K562 (cell line): ENCODE measurements around the gene ARHGAP18. TPM values are rescaled to one million over a fixed set of nuclear protein-coding genes. Genes with fewer than 3 reads are reported as not detected.

Source experiments
- ATAC-seq: fragments of 200-7000 bp; cut with Tn5 transposase; 3 replicates; pipeline ENCODE4 v1.9.1; 2020; ENCODE audit warnings: moderate library complexity
- BruUV-seq: library from RNA; stranded (reverse); fragments of 400-500 nt; replicated peaks from 2 replicates; lab custom pipeline; 2021; lab: Mats Ljungman, UMichigan
- CTCF ChIA-PET: fragments of 300-600 bp; formaldehyde crosslinking; extraction: SDS; loops from one replicate; lab custom pipeline; 2021; ENCODE audit warnings: low intra/inter-chr PET ratio; lab: Yijun Ruan, JAX
- POLR2A ChIA-PET: fragments of 300-600, 350-650 bp; sonication (Branson Sonifier 250); formaldehyde crosslinking; extraction: SDS; loops from one replicate; lab custom pipeline; 2021; ENCODE audit warnings: antibody characterized with exemption, inconsistent platforms; lab: Yijun Ruan, JAX
- DNase-seq, 4 experiments: peaks; one replicate each; pipeline versions ENCODE4 v3.0.0 to v3.0.0-alpha.2; 2011 to 2018; ENCODE audit warnings: low spot score in 3 of 4, mixed read lengths in 3 of 4; ENCODE audit errors: extremely low read depth in 1 of 4
- FAIRE-seq: peaks from 2 replicates; lab custom pipeline; 2011; peaks lifted over from hg19 to GRCh38; lab: Jason Lieb, UNC
- H2AFZ ChIP-seq: 2 replicates; pipeline ENCODE4 v1.6.0; 2011; ENCODE audit warnings: low read depth, low read length, control low read depth, inconsistent platforms
- H3K27ac ChIP-seq: fragments of 200-600 bp; 3 replicates; pipeline ENCODE4 v1.8.0; 2011; ENCODE audit warnings: low read depth, mild to moderate bottlenecking, control low read depth, inconsistent platforms, low read length, moderate library complexity, mixed read lengths; ENCODE audit errors: extremely low read depth
- H3K27me3 ChIP-seq, 2 experiments: fragments of 300-600 bp in 1 of 2; 2 replicates in 1 of 2; 3 replicates in 1 of 2; pipeline versions ENCODE4 v1.6.0 to v1.8.0; 2011; ENCODE audit warnings: inconsistent platforms in 2 of 2, low read length in 2 of 2, mild to moderate bottlenecking in 1 of 2, mixed read lengths in 1 of 2, moderate library complexity in 1 of 2; ENCODE audit not compliant: control insufficient read depth in 2 of 2, insufficient read depth in 2 of 2
- H3K36me3 ChIP-seq: fragments of 300-600 bp; 3 replicates; pipeline ENCODE4 v1.8.0; 2011; ENCODE audit warnings: mild to moderate bottlenecking, low read length, inconsistent platforms; ENCODE audit not compliant: control insufficient read depth, insufficient read depth
- H3K4me1 ChIP-seq, 2 experiments: fragments of 200-600 bp in 1 of 2; replicated peaks in 1 of 2; 2 replicates in 1 of 2; 3 replicates in 1 of 2; pipeline versions ENCODE4 v1.5.1 to v1.8.0; 2011; ENCODE audit warnings: inconsistent platforms in 2 of 2, low read length in 2 of 2, mild to moderate bottlenecking in 1 of 2, mixed read lengths in 1 of 2, moderate library complexity in 1 of 2; ENCODE audit not compliant: control insufficient read depth in 2 of 2, insufficient read depth in 2 of 2
- H3K4me2 ChIP-seq: 2 replicates; pipeline ENCODE4 v1.6.1; 2011; ENCODE audit warnings: low read length, control low read depth, inconsistent platforms, mixed read lengths; ENCODE audit not compliant: insufficient read depth
- H3K4me3 ChIP-seq: fragments of 200-600 bp; sonication (generic), shearing (Covaris generic); 2 replicates; pipeline ENCODE4 v1.5.1; 2016; ENCODE audit warnings: control low read depth, inconsistent platforms
- H3K79me2 ChIP-seq: fragments of 200-600 bp; 3 replicates; pipeline ENCODE4 v1.8.0; 2011; ENCODE audit warnings: low read length, inconsistent platforms; ENCODE audit not compliant: control insufficient read depth, insufficient read depth
- H3K9ac ChIP-seq, 2 experiments: 2 replicates each; pipeline versions ENCODE4 v1.6.0 to v1.6.1; 2011; ENCODE audit warnings: low read depth in 2 of 2, low read length in 2 of 2, control low read depth in 1 of 2, inconsistent platforms in 1 of 2, mild to moderate bottlenecking in 1 of 2, mixed read lengths in 1 of 2; ENCODE audit not compliant: insufficient read depth in 1 of 2
- H3K9me1 ChIP-seq: one replicate; pipeline ENCODE4 v1.6.0; 2011; ENCODE audit warnings: inconsistent platforms, mild to moderate bottlenecking, low read length, moderate library complexity; ENCODE audit not compliant: control insufficient read depth, insufficient read depth
- H3K9me3 ChIP-seq: replicated peaks from 2 replicates; pipeline ENCODE4 v1.5.1; 2011; ENCODE audit warnings: low read depth, low read length, inconsistent platforms; ENCODE audit not compliant: control insufficient read depth, insufficient read depth
- H4K20me1 ChIP-seq: replicated peaks from 2 replicates; pipeline ENCODE4 v1.6.1; 2011; ENCODE audit warnings: low read length, inconsistent platforms, mixed read lengths; ENCODE audit not compliant: control insufficient read depth, insufficient read depth
- ARHGAP35 ChIP-seq: fragments of 450-650 bp; IDR thresholded peaks from 2 replicates; pipeline ENCODE4 v1.6.1; 2018; ENCODE audit not compliant: partially characterized antibody
- CBFA2T2 ChIP-seq: fragments of 450-650 bp; conservative IDR thresholded peaks from 2 replicates; pipeline ENCODE4 v1.6.1; 2017; ENCODE audit warnings: mild to moderate bottlenecking
- CXXC5 ChIP-seq: fragments of 250-450 bp; sonication (Bioruptor Pico); IDR thresholded peaks from 2 replicates; pipeline ENCODE4 v1.8.0; 2022; ENCODE audit warnings: inconsistent platforms, mild to moderate bottlenecking, moderate library complexity
- DDX20 ChIP-seq: fragments of 450-650 bp; IDR thresholded peaks from 2 replicates; pipeline ENCODE4 v1.6.1; 2016; ENCODE audit warnings: missing genetic modification characterization, low read depth, mild to moderate bottlenecking, missing compliant biosample characterization, moderate library complexity
- FIP1L1 ChIP-seq: fragments of 200-400 bp; formaldehyde crosslinking; IDR thresholded peaks from 2 replicates; pipeline ENCODE4 v1.6.1; 2018; ENCODE audit warnings: mild to moderate bottlenecking, low read depth, low read length; ENCODE audit not compliant: poor library complexity, severe bottlenecking
- FOXM1 ChIP-seq, 2 experiments: fragments of 450-650 bp in 1 of 2; sonication (generic) in 1 of 2; formaldehyde crosslinking in 1 of 2; IDR thresholded peaks; 2 replicates each; pipeline versions ENCODE4 v1.6.1 to v1.9.0; 2017 to 2022; ENCODE audit warnings: low read depth in 2 of 2, mild to moderate bottlenecking in 2 of 2, missing genetic modification reagents in 1 of 2, moderate library complexity in 1 of 2
- IRF2 ChIP-seq: sonication (generic); formaldehyde crosslinking; IDR thresholded peaks from 2 replicates; pipeline ENCODE4 v1.8.1; 2022; ENCODE audit warnings: mild to moderate bottlenecking, missing genetic modification reagents
- NEUROD1 ChIP-seq: fragments of 150-350 bp; IDR thresholded peaks from 2 replicates; pipeline ENCODE4 v1.6.1; 2014; ENCODE audit warnings: borderline replicate concordance, low read length, low read depth; ENCODE audit not compliant: partially characterized antibody
- SNRNP70 ChIP-seq: fragments of 200-400 bp; formaldehyde crosslinking; optimal IDR thresholded peaks from 2 replicates; pipeline ENCODE3; 2017; ENCODE audit warnings: low read depth, low read length
- SP1 ChIP-seq: sonication (generic); formaldehyde crosslinking; IDR thresholded peaks from 2 replicates; pipeline ENCODE4 v1.8.1; 2022; ENCODE audit warnings: mild to moderate bottlenecking, missing genetic modification reagents
- THAP12 ChIP-seq: fragments of 250-450 bp; sonication (Bioruptor Pico); IDR thresholded peaks from 2 replicates; pipeline ENCODE4 v1.9.0; 2021; ENCODE audit warnings: mild to moderate bottlenecking, inconsistent platforms
- ZBTB1 ChIP-seq: sonication (generic); formaldehyde crosslinking; IDR thresholded peaks from 2 replicates; pipeline ENCODE4 v1.8.1; 2023; ENCODE audit warnings: missing genetic modification reagents, low read depth, mild to moderate bottlenecking, borderline replicate concordance
- ZBTB49 ChIP-seq: sonication (generic); formaldehyde crosslinking; IDR thresholded peaks from 2 replicates; pipeline ENCODE4 v1.8.0; 2022; ENCODE audit warnings: missing genetic modification reagents, mild to moderate bottlenecking, borderline replicate concordance
- ZNF311 ChIP-seq: fragments of 250-450 bp; sonication (Bioruptor Pico); IDR thresholded peaks from 2 replicates; pipeline ENCODE4 v1.4.0; 2020; ENCODE audit warnings: mild to moderate bottlenecking, moderate library complexity
- WGBS: fragments of 100-300 bp; shearing (Covaris generic); methylation state at CpG from one replicate; pipeline ENCODE4 v1.1.6; 2016; ENCODE audit warnings: low coverage, mixed read lengths; ENCODE audit not compliant: insufficient coverage; ENCODE audit errors: missing lambda C conversion rate; 5-methylcytosine and 5-hydroxymethylcytosine counted together
- in situ Hi-C: fragments of 300-500 bp; cut with MboI; formaldehyde crosslinking; loops from 4 replicates; pipeline ENCODE4 v1.15.0; 2018; ENCODE audit warnings: inconsistent platforms, mixed read lengths
- intact Hi-C: fragments of 100-400 bp; cut with micrococcal nuclease; formaldehyde crosslinking; loops from 2 replicates; pipeline ENCODE4 v1.14.2; 2022
- polyA plus RNA-seq, 8 experiments: library from polyadenylated mRNA; depleted of rRNA in 4 of 8; stranded (reverse) in 5 of 8; unstranded in 3 of 8; fragments of >200 nt; fragmentation: Nextera tagmentation in 2 of 8; fragmentation: Illumina TruSeq in 1 of 8; extraction: Ambion mirVana in 2 of 8; extraction: Trizol in 1 of 8; gene quantifications; 2 replicates each; pipeline versions ENCODE4 v1.2.1 to v1.2.3, GENCODE V29; 2011 to 2014; ENCODE audit warnings: inconsistent platforms in 1 of 8, missing spikeins in 1 of 8
- total RNA-seq, 7 experiments: library from RNA; depleted of rRNA in 6 of 7; stranded (reverse); fragments of >200 nt in 6 of 7; fragmentation: Illumina TruSeq in 2 of 7; extraction: Trizol in 2 of 7; gene quantifications; 2 replicates each; pipeline versions ENCODE4 v1.2.1 to v1.2.3, GENCODE V29; 2011 to 2021; ENCODE audit warnings: low replicate concordance in 1 of 7

ARHGAP18 gene
- total and polyA plus RNA-seq, 9 of the 15 experiments (the other 6 are each of a cell fraction or from before 2014, with no cell fraction given), result 13.3 to 29.7 (median 21.1) TPM

GRCh38 chr6:129707028-129707427 lies 2.9 kb downstream of the ARHGAP18 start:
- WGBS, result 91% methylated on average over 6 of the region's 6 CpGs
- H3K27me3 ChIP-seq, result no peaks in the 10 kb centered on the region
- H3K79me2 ChIP-seq, result peaks cover 80% of the 10 kb centered on the region
- no peak overlapping the region for H3K4me3 ChIP-seq
- peaks cover 4% of the 10 kb centered on the region; the same call in 1 of the 2 replicates for H4K20me1 ChIP-seq
- FAIRE-seq (no peak), DNase-seq (no peak), ATAC-seq (no peak)
- POLR2A ChIA-PET, result interaction anchor here (1.2 to 4.8 kb wide), 3 partner anchors 12 to 54 kb away, joined by 4 to 36 read pairs (median 4); no protein-coding TSS in a partner anchor
- peaks cover 7% of the 10 kb centered on the region for H3K36me3 ChIP-seq
- no peak overlapping the region for H3K4me2 ChIP-seq
- H3K9ac ChIP-seq, result no peak overlapping the region
- CTCF ChIA-PET, result no interaction called here
- in situ Hi-C loops (no loop called here), intact Hi-C loops (loop anchor here (5.0 kb wide), 1 partner anchor 35 kb away; no protein-coding TSS in a partner anchor)
- H2AFZ ChIP-seq, result no peak overlapping the region
- H3K9me3 ChIP-seq, result no peaks in the 10 kb centered on the region
- no TSS peak for BruUV-seq
- H3K27ac ChIP-seq, result no peak overlapping the region
- peaks cover 10 to 46% of the 10 kb centered on the region in 2 experiments; a peak in 4 of 5 replicates for H3K4me1 ChIP-seq
- TF ChIP-seq FOXM1 (IDR thresholded peaks at IDR 0.05; ENCODE audit: low read depth) (no peak), FOXM1 (CRISPR knock-in tag; IDR thresholded peaks at IDR 0.05; ENCODE audit: low read depth) (no peak), FIP1L1 (no peak), ZBTB49 (CRISPR knock-in tag) (no peak), IRF2 (CRISPR knock-in tag) (no peak), CXXC5 (CRISPR knock-in tag) (no peak), NEUROD1 (no peak), THAP12 (CRISPR knock-in tag) (no peak), SP1 (CRISPR knock-in tag) (no peak), SNRNP70 (no peak), DDX20 (tag) (no peak), ARHGAP35 (no peak), ZNF311 (CRISPR knock-in tag) (no peak), CBFA2T2 (no peak), ZBTB1 (CRISPR knock-in tag) (no peak)
- H3K9me1 ChIP-seq, result no peaks in the 10 kb centered on the region
